ENCODE results near the gene GARIN5A. TPM values are rescaled to one million over a fixed set of nuclear protein-coding genes. Genes with fewer than 3 reads are reported as not detected.
"Not testable (repeated sequence)": the region's sequence is repeated elsewhere in the genome, so short reads cannot be mapped to it uniquely, and the experiment has no call there.

GARIN5A gene
- total and polyA plus RNA-seq, 2 of the 8 experiments (the other 6 are each of a cell fraction or from before 2014, with no cell fraction given): 9.1 to 18.5 TPM

DNA sequence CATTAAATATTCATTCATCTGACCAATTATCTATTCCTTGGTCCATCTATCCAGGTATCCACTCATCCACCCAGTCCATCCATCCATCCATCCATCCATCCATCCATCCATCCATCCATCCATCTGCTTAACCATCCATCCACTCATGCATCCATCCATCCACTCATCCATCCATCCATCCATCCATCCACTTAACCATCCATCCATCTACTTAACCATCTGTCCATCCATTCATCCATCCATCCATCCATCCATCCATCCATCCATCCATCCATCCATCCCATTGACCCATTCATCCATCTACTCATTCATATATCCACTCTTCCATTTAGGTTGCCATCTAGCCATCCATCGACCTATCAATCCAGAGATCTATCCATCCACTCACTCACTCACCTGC is 32.6 kb downstream of the GARIN5A start (continued):
- TF ChIP-seq, protein P1, sequence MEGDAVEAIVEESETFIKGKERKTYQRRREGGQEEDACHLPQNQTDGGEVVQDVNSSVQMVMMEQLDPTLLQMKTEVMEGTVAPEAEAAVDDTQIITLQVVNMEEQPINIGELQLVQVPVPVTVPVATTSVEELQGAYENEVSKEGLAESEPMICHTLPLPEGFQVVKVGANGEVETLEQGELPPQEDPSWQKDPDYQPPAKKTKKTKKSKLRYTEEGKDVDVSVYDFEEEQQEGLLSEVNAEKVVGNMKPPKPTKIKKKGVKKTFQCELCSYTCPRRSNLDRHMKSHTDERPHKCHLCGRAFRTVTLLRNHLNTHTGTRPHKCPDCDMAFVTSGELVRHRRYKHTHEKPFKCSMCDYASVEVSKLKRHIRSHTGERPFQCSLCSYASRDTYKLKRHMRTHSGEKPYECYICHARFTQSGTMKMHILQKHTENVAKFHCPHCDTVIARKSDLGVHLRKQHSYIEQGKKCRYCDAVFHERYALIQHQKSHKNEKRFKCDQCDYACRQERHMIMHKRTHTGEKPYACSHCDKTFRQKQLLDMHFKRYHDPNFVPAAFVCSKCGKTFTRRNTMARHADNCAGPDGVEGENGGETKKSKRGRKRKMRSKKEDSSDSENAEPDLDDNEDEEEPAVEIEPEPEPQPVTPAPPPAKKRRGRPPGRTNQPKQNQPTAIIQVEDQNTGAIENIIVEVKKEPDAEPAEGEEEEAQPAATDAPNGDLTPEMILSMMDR (IDR thresholded peaks at IDR 0.05; ENCODE audit: control extremely low read depth in 1 of 3, insufficient read depth in 1 of 3, low read depth in 1 of 3, low read length in 3 of 3): no peak
- TF ChIP-seq RBBP5 (IDR thresholded peaks at IDR 0.05; ENCODE audit: borderline replicate concordance, low read depth, low read length): no peak
- TF ChIP-seq, protein P2, sequence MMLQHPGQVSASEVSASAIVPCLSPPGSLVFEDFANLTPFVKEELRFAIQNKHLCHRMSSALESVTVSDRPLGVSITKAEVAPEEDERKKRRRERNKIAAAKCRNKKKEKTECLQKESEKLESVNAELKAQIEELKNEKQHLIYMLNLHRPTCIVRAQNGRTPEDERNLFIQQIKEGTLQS (IDR thresholded peaks at IDR 0.05; ENCODE audit: insufficient read depth, low read depth, low read length): no peak
- TF ChIP-seq GTF2F1 (IDR thresholded peaks at IDR 0.05; ENCODE audit: borderline replicate concordance, low read depth, low read length): no peak
- TF ChIP-seq RNF2 (IDR thresholded peaks at IDR 0.05; ENCODE audit: borderline replicate concordance, low read depth, low read length, missing control alignments, poor library complexity, severe bottlenecking): no peak

GRCh38 chr19:50439130-50439529 is 37.5 kb downstream of the GARIN5A start:
- H2AFZ ChIP-seq (ENCODE audit: low read length); H3K9ac ChIP-seq (replicated peaks in 1 of 4; ENCODE audit: extremely low read depth in 1 of 4, low read depth in 3 of 4, low read length in 3 of 4); H2BK20ac ChIP-seq (ENCODE audit: low read length); H2BK5ac ChIP-seq (ENCODE audit: low read depth, low read length); H3K23me2 ChIP-seq (ENCODE audit: low read depth, low read length); H3K4ac ChIP-seq (replicated peaks; ENCODE audit: insufficient read length, low read depth, low read length); DNase-seq (ENCODE audit: low read depth in 1 of 2, low spot score in 2 of 2); H2BK15ac ChIP-seq (ENCODE audit: low read length); H3K4me3 ChIP-seq (ENCODE audit: extremely low read depth in 1 of 4, insufficient read depth in 2 of 4, low read depth in 3 of 4, low read length in 4 of 4); H4K8ac ChIP-seq (ENCODE audit: extremely low read depth, insufficient read depth, low read length); H4K5ac ChIP-seq (ENCODE audit: insufficient read length, low read depth, low read length); H3K4me1 ChIP-seq (replicated peaks in 1 of 4; ENCODE audit: control insufficient read depth in 3 of 4, insufficient read depth in 4 of 4, low read length in 3 of 4); H3K23ac ChIP-seq (ENCODE audit: insufficient read length); H3K79me2 ChIP-seq (ENCODE audit: control insufficient read depth in 1 of 2, insufficient read depth in 2 of 2, low read length in 2 of 2); H3K27me3 ChIP-seq (replicated peaks in 1 of 4; ENCODE audit: control insufficient read depth in 3 of 4, extremely low read depth in 1 of 4, insufficient read depth in 3 of 4, low read length in 3 of 4); H4K91ac ChIP-seq (replicated peaks; ENCODE audit: insufficient read length, low read length); H3K4me2 ChIP-seq (ENCODE audit: insufficient read depth in 1 of 2, low read depth in 2 of 2, low read length in 2 of 2); H3K18ac ChIP-seq (ENCODE audit: extremely low read depth, low read length); H3K14ac ChIP-seq (ENCODE audit: insufficient read length); H2BK120ac ChIP-seq (replicated peaks; ENCODE audit: low read depth, low read length); H3K27ac ChIP-seq (ENCODE audit: low read depth, low read length); H2AK5ac ChIP-seq (ENCODE audit: low read depth, low read length); POLR2A ChIA-PET (ENCODE audit: partially characterized antibody); H3K79me1 ChIP-seq (ENCODE audit: low read depth, low read length); H4K20me1 ChIP-seq (replicated peaks in 1 of 2; ENCODE audit: control insufficient read depth in 1 of 2, insufficient read depth in 2 of 2, low read length in 2 of 2); H3K36me3 ChIP-seq (ENCODE audit: control insufficient read depth in 2 of 4, insufficient read depth in 4 of 4, low read length in 3 of 4); FAIRE-seq; H2BK12ac ChIP-seq (ENCODE audit: low read depth, low read length); H3K56ac ChIP-seq (replicated peaks; ENCODE audit: insufficient read length, low read depth, low read length); CTCF ChIA-PET (ENCODE audit: partially characterized antibody); H3K9me3 ChIP-seq (ENCODE audit: insufficient read depth in 2 of 2, low read depth in 1 of 2, low read length in 1 of 2): not testable (repeated sequence)
- 100% methylated on average over 1 of the region's 2 CpGs; no CpG with 5 or more reads in 1 of the 2 experiments for WGBS, 2 experiments (ENCODE audit: extremely low coverage in 1 of 2, insufficient coverage in 1 of 2, insufficient read length in 1 of 2, insufficient replicate concordance in 2 of 2, low coverage in 1 of 2, low lambda C conversion rate in 2 of 2, missing lambda C conversion rate in 1 of 2)
